ENCODE measurements around the gene FAM174C.

The FAM174C gene

GRCh38 chr19:1233115-1233667, 42.1 kb upstream of the FAM174C start:
- no peak for DNase-seq (ENCODE audit: low read depth)
- no peak for TF ChIP-seq CTCF (IDR thresholded peaks at IDR 0.05; ENCODE audit: low read depth, low read length, missing control alignments)
- no peak overlapping the region for H3K4me3 ChIP-seq (ENCODE audit: low read depth, low read length)

- H3K4me3 ChIP-seq (ENCODE audit: low read depth, low read length): no peak overlapping the region
- DNase-seq (ENCODE audit: low read depth): no peak
- no peak for TF ChIP-seq CTCF (IDR thresholded peaks at IDR 0.05; ENCODE audit: low read depth, low read length, missing control alignments)
Observed at GRCh38 chr19:1234051-1234954, 41.0 kb upstream of the FAM174C start.

GRCh38 chr19:1234955-1235380, 40.4 kb upstream of the FAM174C start:
- no peak for TF ChIP-seq CTCF (IDR thresholded peaks at IDR 0.05; ENCODE audit: low read depth, low read length, missing control alignments)
- no peak for DNase-seq (ENCODE audit: low read depth)
- H3K4me3 ChIP-seq (ENCODE audit: low read depth, low read length): no peak overlapping the region

- H3K4me3 ChIP-seq (ENCODE audit: low read depth, low read length): no peak overlapping the region
- no peak for DNase-seq (ENCODE audit: low read depth)
- no peak for TF ChIP-seq CTCF (IDR thresholded peaks at IDR 0.05; ENCODE audit: low read depth, low read length, missing control alignments)
Observed at GRCh38 chr19:1235625-1236538, 39.4 kb upstream of the FAM174C start.

- no peak overlapping the region; the same call in 1 of the 2 replicates for H3K4me3 ChIP-seq (ENCODE audit: low read depth, low read length)
- DNase-seq (ENCODE audit: low read depth): no peak
- no peak for TF ChIP-seq CTCF (IDR thresholded peaks at IDR 0.05; ENCODE audit: low read depth, low read length, missing control alignments)
Observed at GRCh38 chr19:1236576-1236975, 38.8 kb upstream of the FAM174C start.

GRCh38 chr19:1237027-1237659, 38.2 kb upstream of the FAM174C start:
- no peak for DNase-seq (ENCODE audit: low read depth)
- H3K4me3 ChIP-seq (ENCODE audit: low read depth, low read length): peak overlapping the region; percentile 46
- no peak for TF ChIP-seq CTCF (IDR thresholded peaks at IDR 0.05; ENCODE audit: low read depth, low read length, missing control alignments)

Data from GM12864 (cell line).